ENCODE measurements around the gene NMT2.

DNA sequence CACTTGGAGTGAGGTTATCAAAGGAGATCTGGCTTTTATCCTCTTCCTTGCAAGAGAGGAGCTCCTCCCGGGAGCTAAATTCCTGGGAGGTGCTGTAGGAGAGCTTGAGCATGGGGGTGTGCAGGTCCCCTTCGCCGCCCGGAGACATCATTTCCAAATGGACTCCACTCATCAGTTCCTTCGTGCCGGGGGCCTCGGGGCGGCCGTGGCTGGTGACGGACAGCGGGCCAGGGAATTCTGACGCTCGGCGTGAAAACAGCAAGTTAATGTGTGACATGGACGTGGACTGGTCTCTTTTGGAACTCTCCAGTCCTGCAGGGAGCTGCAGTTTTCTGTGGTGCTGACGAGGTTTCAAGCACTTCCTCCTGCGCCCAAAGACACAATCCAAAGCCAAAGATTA is 45.7 kb upstream of the NMT2 start:
- TF ChIP-seq, protein P1, sequence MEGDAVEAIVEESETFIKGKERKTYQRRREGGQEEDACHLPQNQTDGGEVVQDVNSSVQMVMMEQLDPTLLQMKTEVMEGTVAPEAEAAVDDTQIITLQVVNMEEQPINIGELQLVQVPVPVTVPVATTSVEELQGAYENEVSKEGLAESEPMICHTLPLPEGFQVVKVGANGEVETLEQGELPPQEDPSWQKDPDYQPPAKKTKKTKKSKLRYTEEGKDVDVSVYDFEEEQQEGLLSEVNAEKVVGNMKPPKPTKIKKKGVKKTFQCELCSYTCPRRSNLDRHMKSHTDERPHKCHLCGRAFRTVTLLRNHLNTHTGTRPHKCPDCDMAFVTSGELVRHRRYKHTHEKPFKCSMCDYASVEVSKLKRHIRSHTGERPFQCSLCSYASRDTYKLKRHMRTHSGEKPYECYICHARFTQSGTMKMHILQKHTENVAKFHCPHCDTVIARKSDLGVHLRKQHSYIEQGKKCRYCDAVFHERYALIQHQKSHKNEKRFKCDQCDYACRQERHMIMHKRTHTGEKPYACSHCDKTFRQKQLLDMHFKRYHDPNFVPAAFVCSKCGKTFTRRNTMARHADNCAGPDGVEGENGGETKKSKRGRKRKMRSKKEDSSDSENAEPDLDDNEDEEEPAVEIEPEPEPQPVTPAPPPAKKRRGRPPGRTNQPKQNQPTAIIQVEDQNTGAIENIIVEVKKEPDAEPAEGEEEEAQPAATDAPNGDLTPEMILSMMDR (IDR thresholded peaks at IDR 0.05) = no peak
- no peak for TF ChIP-seq POLR2AphosphoS5 (IDR thresholded peaks at IDR 0.05)
- no peak for TF ChIP-seq POLR2A (IDR thresholded peaks at IDR 0.05)
- no peak for TF ChIP-seq EP300 (IDR thresholded peaks at IDR 0.05)
